Osteoblast (primary cell): ENCODE results near the gene OR52E1. TPM values are rescaled to one million over a fixed set of nuclear protein-coding genes. Genes with fewer than 3 reads are reported as not detected.

Experiments
- DNase-seq: peaks from one replicate; pipeline ENCODE4 v3.0.0; 2011; ENCODE audit warnings: low spot score, mixed read lengths; ENCODE audit not compliant: insufficient read length; ENCODE audit errors: missing footprints
- H2AFZ ChIP-seq: 2 replicates; pipeline ENCODE4 v1.6.0; 2011; ENCODE audit warnings: mild to moderate bottlenecking, low read length
- H3K27ac ChIP-seq: 2 replicates; pipeline ENCODE4 v1.5.1; 2011; ENCODE audit warnings: mild to moderate bottlenecking, low read depth, low read length, moderate library complexity
- H3K27me3 ChIP-seq: 2 replicates; pipeline ENCODE4 v1.6.0; 2012; ENCODE audit warnings: mild to moderate bottlenecking, control low read depth, inconsistent platforms, low read length, moderate library complexity; ENCODE audit not compliant: insufficient read depth
- H3K36me3 ChIP-seq: 2 replicates; pipeline ENCODE4 v1.5.1; 2011; ENCODE audit warnings: mild to moderate bottlenecking, low read length, control low read depth, moderate library complexity; ENCODE audit not compliant: insufficient read depth
- H3K4me1 ChIP-seq: 2 replicates; pipeline ENCODE4 v1.5.1; 2011; ENCODE audit warnings: mild to moderate bottlenecking, low read length, control low read depth, moderate library complexity; ENCODE audit not compliant: insufficient read depth
- H3K4me2 ChIP-seq: 2 replicates; pipeline ENCODE4 v1.6.0; 2011; ENCODE audit warnings: mild to moderate bottlenecking, low read length; ENCODE audit not compliant: insufficient read depth
- H3K4me3 ChIP-seq: fragments of 200-600 bp; sonication (generic); 3 replicates; pipeline ENCODE4 v1.5.1; 2012; ENCODE audit warnings: mild to moderate bottlenecking, low read length, inconsistent platforms; ENCODE audit not compliant: insufficient read depth
- H3K79me2 ChIP-seq: 2 replicates; pipeline ENCODE4 v1.6.0; 2012; ENCODE audit warnings: mild to moderate bottlenecking, low read length, control low read depth, inconsistent platforms; ENCODE audit not compliant: insufficient read depth
- H3K9me3 ChIP-seq: 2 replicates; pipeline ENCODE4 v1.5.1; 2011; ENCODE audit warnings: low read depth, low read length, control low read depth
- H4K20me1 ChIP-seq: 2 replicates; pipeline ENCODE4 v1.6.0; 2012; ENCODE audit warnings: mild to moderate bottlenecking, low read length, control low read depth; ENCODE audit not compliant: insufficient read depth
- CTCF ChIP-seq: IDR thresholded peaks from 2 replicates; pipeline ENCODE4 v1.5.1; 2011; ENCODE audit warnings: mild to moderate bottlenecking, low read depth, low read length, moderate library complexity; ENCODE audit errors: extremely low read depth
- total RNA-seq: library from RNA; depleted of rRNA; stranded (reverse); fragments of >200 nt; gene quantifications from 2 replicates; pipeline ENCODE4 v1.2.3, GENCODE V29; 2012

OR52E1 gene
- total RNA-seq, 1 donor: not detected

- no peaks in the 10 kb centered on the region for H3K4me1 ChIP-seq
- no peak for TF ChIP-seq CTCF
- H2AFZ ChIP-seq: no peak overlapping the region
- DNase-seq: no peak
- H3K4me3 ChIP-seq: no peak overlapping the region
- no peak overlapping the region for H3K4me2 ChIP-seq
- no peaks in the 10 kb centered on the region for H3K27me3 ChIP-seq
- no peaks in the 10 kb centered on the region for H4K20me1 ChIP-seq
- no peak overlapping the region for H3K27ac ChIP-seq
- H3K36me3 ChIP-seq: no peaks in the 10 kb centered on the region
- no peaks in the 10 kb centered on the region for H3K9me3 ChIP-seq
- H3K79me2 ChIP-seq: no peaks in the 10 kb centered on the region
Observed at GRCh38 chr11:5088556-5088955, 19.2 kb downstream of the OR52E1 start.

DNA sequence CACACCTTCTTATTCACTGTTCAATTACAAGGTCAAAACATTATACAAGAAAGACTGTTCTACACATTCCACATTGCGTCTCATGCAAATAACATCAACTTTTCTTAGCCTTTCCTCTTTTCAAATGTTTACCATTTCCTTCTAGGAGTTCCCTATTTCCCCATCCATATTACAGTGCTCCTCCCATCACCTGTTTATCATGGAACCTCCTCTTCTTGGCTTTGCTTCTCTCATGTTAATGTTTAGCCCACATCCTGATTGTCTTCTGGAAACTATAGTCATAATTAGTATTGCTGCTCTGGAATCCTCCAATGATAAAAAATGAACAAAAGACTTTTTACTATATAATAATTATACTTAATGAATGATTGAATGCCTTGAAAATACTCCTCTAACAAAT lies 21.3 kb downstream of the OR52E1 start:
- no peak for DNase-seq
- Histone ChIP-seq H3K9me3 (no peaks in the 10 kb centered on the region), H2AFZ (no peak overlapping the region), H4K20me1 (no peaks in the 10 kb centered on the region), H3K79me2 (no peaks in the 10 kb centered on the region), H3K4me3 (no peak overlapping the region), H3K36me3 (no peaks in the 10 kb centered on the region), H3K4me2 (no peak overlapping the region), H3K27me3 (no peaks in the 10 kb centered on the region), H3K4me1 (no peaks in the 10 kb centered on the region), H3K27ac (no peak overlapping the region)
- TF ChIP-seq CTCF: no peak

DNA sequence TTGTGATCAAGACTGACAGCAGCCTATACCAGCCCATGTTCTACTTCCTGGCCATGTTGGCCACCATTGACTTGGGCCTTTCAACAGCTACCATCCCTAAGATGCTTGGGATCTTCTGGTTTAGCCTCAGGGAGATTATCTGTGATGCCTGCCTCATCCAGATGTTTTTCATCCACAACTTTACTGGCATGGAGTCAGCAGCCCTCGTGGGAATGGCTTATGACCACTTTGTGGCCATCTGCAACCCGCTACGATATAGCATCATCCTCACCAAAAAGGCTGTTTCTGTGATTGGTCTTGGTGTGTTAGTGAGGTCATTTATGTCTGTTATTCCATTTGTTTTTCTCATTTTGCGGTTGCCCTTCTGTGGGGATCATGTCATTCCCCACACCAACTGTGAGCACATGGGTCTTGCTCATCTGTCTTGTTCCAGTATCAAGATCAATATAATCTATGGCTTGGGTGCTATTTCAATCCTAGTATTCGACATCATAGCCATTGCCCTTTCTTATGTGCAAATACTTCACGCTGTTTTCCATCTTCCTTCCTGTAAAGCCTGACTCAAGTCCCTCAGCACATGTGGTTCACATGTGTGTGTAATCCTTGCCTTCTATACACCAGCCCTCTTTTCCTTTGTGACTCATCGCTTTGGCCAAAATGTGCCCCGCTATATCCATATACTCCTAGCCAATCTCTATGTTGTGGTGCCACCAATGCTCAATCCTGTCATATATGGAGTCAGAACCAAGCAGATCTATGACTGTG lies 23.6 kb downstream of the OR52E1 start:
- peak; percentile 15 for DNase-seq
- Histone ChIP-seq H3K27me3 (no peaks in the 10 kb centered on the region), H3K4me1 (no peaks in the 10 kb centered on the region), H3K27ac (no peak overlapping the region), H3K79me2 (no peaks in the 10 kb centered on the region), H3K4me3 (no peak overlapping the region), H4K20me1 (no peaks in the 10 kb centered on the region), H3K4me2 (no peak overlapping the region), H2AFZ (no peak overlapping the region), H3K36me3 (no peaks in the 10 kb centered on the region), H3K9me3 (no peaks in the 10 kb centered on the region)
- no peak for TF ChIP-seq CTCF

GRCh38 chr11:5096011-5096410 lies 26.6 kb downstream of the OR52E1 start:
- Histone ChIP-seq H4K20me1 (no peaks in the 10 kb centered on the region), H3K79me2 (no peaks in the 10 kb centered on the region), H3K4me1 (no peaks in the 10 kb centered on the region), H3K27me3 (no peaks in the 10 kb centered on the region), H3K27ac (no peak overlapping the region), H3K9me3 (no peaks in the 10 kb centered on the region), H2AFZ (no peak overlapping the region), H3K4me3 (no peak overlapping the region), H3K4me2 (no peak overlapping the region), H3K36me3 (no peaks in the 10 kb centered on the region)
- TF ChIP-seq CTCF: no peak
- DNase-seq: no peak
